HEK293 (cell line): ENCODE data around the gene TNNI3.
A peak's percentile ranks its signal among the peaks of the same experiment; 100 is the strongest.

Experiments
- BCL11A ChIP-seq: fragments of 450-650 bp; formaldehyde crosslinking; IDR thresholded peaks from 2 replicates; pipeline ENCODE4 v1.5.1; 2016; ENCODE audit warnings: low read depth, missing biosample characterization, missing genetic modification characterization
- BCL6B ChIP-seq: fragments of 450-650 bp; formaldehyde crosslinking; IDR thresholded peaks from 2 replicates; pipeline ENCODE4 v1.5.1; 2017; ENCODE audit warnings: missing biosample characterization, missing genetic modification characterization
- EGR2 ChIP-seq: fragments of 450-650 bp; formaldehyde crosslinking; IDR thresholded peaks from 2 replicates; pipeline ENCODE4 v1.5.1; 2016; ENCODE audit warnings: low read depth, missing biosample characterization, missing genetic modification characterization
- GLIS2 ChIP-seq: fragments of 450-650 bp; formaldehyde crosslinking; IDR thresholded peaks from 2 replicates; pipeline ENCODE4 v1.5.1; 2016; ENCODE audit warnings: missing biosample characterization, missing genetic modification characterization
- KLF17 ChIP-seq: fragments of 450-650 bp; formaldehyde crosslinking; IDR thresholded peaks from 2 replicates; pipeline ENCODE4 v1.5.1; 2016; ENCODE audit warnings: missing biosample characterization, missing genetic modification characterization
- OVOL3 ChIP-seq: fragments of 450-650 bp; formaldehyde crosslinking; IDR thresholded peaks from 2 replicates; pipeline ENCODE4 v1.5.1; 2016; ENCODE audit warnings: missing biosample characterization, missing genetic modification characterization
- PRDM10 ChIP-seq: fragments of 450-650 bp; formaldehyde crosslinking; IDR thresholded peaks from 2 replicates; pipeline ENCODE4 v1.5.1; 2016; ENCODE audit warnings: missing biosample characterization, missing genetic modification characterization
- RBAK ChIP-seq: fragments of 450-650 bp; formaldehyde crosslinking; IDR thresholded peaks from 2 replicates; pipeline ENCODE4 v1.5.1; 2016; ENCODE audit warnings: missing biosample characterization, missing genetic modification characterization
- TCF7L2 ChIP-seq: IDR thresholded peaks from 2 replicates; pipeline ENCODE4 v1.6.1; 2011; ENCODE audit warnings: low read depth, mild to moderate bottlenecking, inconsistent platforms, low read length, moderate library complexity, borderline replicate concordance
- ZBTB6 ChIP-seq: fragments of 450-650 bp; formaldehyde crosslinking; IDR thresholded peaks from 2 replicates; pipeline ENCODE4 v1.5.1; 2017; ENCODE audit warnings: missing biosample characterization, missing genetic modification characterization
- ZBTB8A ChIP-seq: fragments of 450-650 bp; formaldehyde crosslinking; IDR thresholded peaks from 2 replicates; pipeline ENCODE4 v1.5.1; 2016; ENCODE audit warnings: missing biosample characterization, missing genetic modification characterization
- ZNF121 ChIP-seq: fragments of 450-650 bp; formaldehyde crosslinking; IDR thresholded peaks from 2 replicates; pipeline ENCODE4 v1.5.1; 2016; ENCODE audit warnings: missing biosample characterization, missing genetic modification characterization
- ZNF138 ChIP-seq: fragments of 450-650 bp; formaldehyde crosslinking; IDR thresholded peaks from 2 replicates; pipeline ENCODE4 v1.5.1; 2016; ENCODE audit warnings: missing biosample characterization, missing genetic modification characterization, borderline replicate concordance
- ZNF16 ChIP-seq: fragments of 450-650 bp; formaldehyde crosslinking; IDR thresholded peaks from 2 replicates; pipeline ENCODE4 v1.5.1; 2016; ENCODE audit warnings: low read depth, missing biosample characterization, missing genetic modification characterization
- ZNF202 ChIP-seq: fragments of 450-650 bp; formaldehyde crosslinking; IDR thresholded peaks from 2 replicates; pipeline ENCODE4 v1.5.1; 2016; ENCODE audit warnings: missing biosample characterization, missing genetic modification characterization, borderline replicate concordance
- ZNF239 ChIP-seq: fragments of 450-650 bp; formaldehyde crosslinking; IDR thresholded peaks from 2 replicates; pipeline ENCODE4 v1.5.1; 2016; ENCODE audit warnings: missing biosample characterization, missing genetic modification characterization
- ZNF274 ChIP-seq, 2 experiments: fragments of 200-500 bp in 1 of 2; fragments of 450-650 bp in 1 of 2; sonication (Bioruptor generic) in 1 of 2; formaldehyde crosslinking in 1 of 2; IDR thresholded peaks; 2 replicates each; pipeline versions ENCODE4 v1.5.1 to v1.6.1; 2014 to 2016; ENCODE audit warnings: borderline replicate concordance in 1 of 2, inconsistent platforms in 1 of 2, low read length in 1 of 2, missing biosample characterization in 1 of 2, missing genetic modification characterization in 1 of 2
- ZNF324 ChIP-seq: fragments of 450-650 bp; formaldehyde crosslinking; IDR thresholded peaks from 2 replicates; pipeline ENCODE4 v1.5.1; 2016; ENCODE audit warnings: missing biosample characterization, missing genetic modification characterization
- ZNF335 ChIP-seq: fragments of 450-650 bp; formaldehyde crosslinking; conservative IDR thresholded peaks from 2 replicates; pipeline ENCODE4 v1.5.1; 2016; ENCODE audit warnings: missing biosample characterization, missing genetic modification characterization
- ZNF510 ChIP-seq: fragments of 450-650 bp; formaldehyde crosslinking; IDR thresholded peaks from 2 replicates; pipeline ENCODE4 v1.5.1; 2018; ENCODE audit warnings: mild to moderate bottlenecking, missing genetic modification characterization, missing biosample characterization; ENCODE audit not compliant: insufficient replicate concordance
- ZNF521 ChIP-seq: fragments of 450-650 bp; formaldehyde crosslinking; IDR thresholded peaks from 2 replicates; pipeline ENCODE4 v1.5.1; 2017; ENCODE audit warnings: missing biosample characterization, mild to moderate bottlenecking, missing genetic modification characterization
- ZNF560 ChIP-seq: fragments of 450-650 bp; formaldehyde crosslinking; IDR thresholded peaks from 2 replicates; pipeline ENCODE4 v1.5.1; 2017; ENCODE audit warnings: missing biosample characterization, missing genetic modification characterization, borderline replicate concordance
- ZNF610 ChIP-seq: fragments of 450-650 bp; formaldehyde crosslinking; IDR thresholded peaks from 2 replicates; pipeline ENCODE4 v1.5.1; 2016; ENCODE audit warnings: missing biosample characterization, missing genetic modification characterization, borderline replicate concordance
- ZNF624 ChIP-seq: fragments of 450-650 bp; formaldehyde crosslinking; IDR thresholded peaks from 2 replicates; pipeline ENCODE4 v1.5.1; 2017; ENCODE audit warnings: missing biosample characterization, missing genetic modification characterization
- ZNF660 ChIP-seq: fragments of 450-650 bp; IDR thresholded peaks from 2 replicates; pipeline ENCODE4 v1.5.1; 2018; ENCODE audit warnings: missing biosample characterization, mild to moderate bottlenecking, missing genetic modification characterization
- ZNF664 ChIP-seq: fragments of 450-650 bp; formaldehyde crosslinking; IDR thresholded peaks from 2 replicates; pipeline ENCODE4 v1.5.1; 2016; ENCODE audit warnings: missing biosample characterization, missing genetic modification characterization
- ZNF747 ChIP-seq: fragments of 450-650 bp; formaldehyde crosslinking; IDR thresholded peaks from 2 replicates; pipeline ENCODE4 v1.5.1; 2016; ENCODE audit warnings: missing biosample characterization, missing genetic modification characterization
- ZNF76 ChIP-seq: fragments of 450-650 bp; formaldehyde crosslinking; IDR thresholded peaks from 2 replicates; pipeline ENCODE4; 2016; ENCODE audit warnings: low read depth, missing biosample characterization, missing genetic modification characterization, borderline replicate concordance
- ZNF792 ChIP-seq: fragments of 450-650 bp; formaldehyde crosslinking; IDR thresholded peaks from 2 replicates; pipeline ENCODE4 v1.5.1; 2016; ENCODE audit warnings: missing biosample characterization, missing genetic modification characterization
- ZNF830 ChIP-seq: fragments of 450-650 bp; IDR thresholded peaks from 2 replicates; pipeline ENCODE4 v1.5.0; 2018; ENCODE audit warnings: missing biosample characterization, missing genetic modification characterization, low read depth, mild to moderate bottlenecking, moderate library complexity
- ZSCAN4 ChIP-seq: fragments of 450-650 bp; formaldehyde crosslinking; IDR thresholded peaks from 2 replicates; pipeline ENCODE4 v1.5.1; 2017; ENCODE audit warnings: missing biosample characterization, missing genetic modification characterization

TNNI3 gene

GRCh38 chr19:55165952-55166529 lies 8.5 kb upstream of the TNNI3 start (continued):
- TF ChIP-seq PRDM10 (tag by site-specific recombination) (no peak), RBAK (tag by site-specific recombination) (no peak), ZNF664 (tag by site-specific recombination) (no peak), ZNF274 (IDR thresholded peaks at IDR 0.05; ENCODE audit: low read length) (no peak), ZNF274 (tag by site-specific recombination; IDR thresholded peaks at IDR 0.05; ENCODE audit: borderline replicate concordance) (no peak), ZNF239 (tag by site-specific recombination) (no peak), BCL11A (no peak; the same call in 1 of the 2 replicates), BCL6B (no peak), ZNF16 (no peak), ZNF560 (tag by site-specific recombination) (no peak), EGR2 (tag by site-specific recombination) (no peak), ZNF610 (tag by site-specific recombination) (no peak), ZBTB8A (tag by site-specific recombination) (no peak), ZNF121 (tag by site-specific recombination) (no peak), ZNF76 (tag by site-specific recombination) (peak; percentile 96), ZBTB6 (tag by site-specific recombination) (no peak), ZNF792 (tag by site-specific recombination) (no peak), TCF7L2 (no peak), KLF17 (tag by site-specific recombination) (no peak), OVOL3 (tag by site-specific recombination) (no peak), ZNF324 (no peak), ZSCAN4 (tag by site-specific recombination) (no peak), ZNF660 (0 out of 2 replicates have a peak, but pooled peaks have one; percentile 77), ZNF747 (tag by site-specific recombination) (no peak), ZNF202 (tag by site-specific recombination) (no peak), ZNF521 (tag by site-specific recombination) (no peak), ZNF624 (tag by site-specific recombination) (no peak), ZNF830 (no peak), ZNF335 (tag by site-specific recombination) (peak; percentile 99), ZNF138 (tag by site-specific recombination) (no peak), ZNF510 (no peak), GLIS2 (tag by site-specific recombination) (peak; percentile 64)
